Naive thymus-derived CD4-positive, alpha-beta T cell (primary cell): Measurements from ENCODE around the gene TUBG2. TPM values are rescaled to one million over a fixed set of nuclear protein-coding genes. Genes with fewer than 3 reads are reported as not detected.

ENCODE experiments used
- ATAC-seq: fragments of 150-1000 bp; cut with Tn5 transposase; 2 replicates; pipeline ENCODE4 v1.10.0; 2021; ENCODE audit warnings: mild to moderate bottlenecking, moderate library complexity
- CTCF ChIA-PET: fragments of 350-600 bp; sonication (Branson Sonifier 250); formaldehyde crosslinking; loops from one replicate; lab custom pipeline; 2021; ENCODE audit warnings: antibody characterized with exemption; lab: Charles Lee
- POLR2A ChIA-PET: fragments of 350-600 bp; sonication (Branson Sonifier 250); formaldehyde crosslinking; loops from one replicate; lab custom pipeline; 2021; ENCODE audit warnings: antibody characterized with exemption, inconsistent platforms; lab: Charles Lee
- DNase-seq, 9 donors: peaks; one replicate each; pipeline versions ENCODE4 v3.0.0 to v3.0.0-alpha.2; 2020 to 2022; ENCODE audit warnings: mixed read lengths in 1 of 9
- H3K27ac ChIP-seq: one replicate; pipeline ENCODE4 v1.7.0; 2013; ENCODE audit warnings: mild to moderate bottlenecking, low read depth, low read length, moderate library complexity
- H3K27me3 ChIP-seq, 2 donors: one replicate each; pipeline ENCODE4 v1.7.0; 2013; ENCODE audit warnings: low read length in 2 of 2, mild to moderate bottlenecking in 2 of 2, moderate library complexity in 2 of 2; ENCODE audit not compliant: control insufficient read depth in 2 of 2, insufficient read depth in 2 of 2
- H3K36me3 ChIP-seq, 3 experiments: 1 replicate in 2 of 3; 2 replicates in 1 of 3; pipeline ENCODE4 v1.7.0; 2013; ENCODE audit warnings: low read length in 3 of 3, mild to moderate bottlenecking in 3 of 3, moderate library complexity in 1 of 3; ENCODE audit not compliant: insufficient read depth in 3 of 3, control insufficient read depth in 2 of 3
- H3K4me1 ChIP-seq, 2 donors: one replicate each; pipeline ENCODE4 v1.7.0; 2013; ENCODE audit warnings: low read length in 2 of 2, mild to moderate bottlenecking in 2 of 2, moderate library complexity in 1 of 2; ENCODE audit not compliant: control insufficient read depth in 2 of 2, insufficient read depth in 2 of 2
- H3K4me3 ChIP-seq: 2 replicates; pipeline ENCODE4 v1.7.0; 2013; ENCODE audit warnings: mild to moderate bottlenecking, low read length
- H3K9me3 ChIP-seq, 3 experiments: 1 replicate in 2 of 3; 2 replicates in 1 of 3; pipeline ENCODE4 v1.7.0; 2013; ENCODE audit warnings: low read length in 3 of 3; ENCODE audit not compliant: control insufficient read depth in 2 of 3
- H3K27ac Mint-ChIP-seq, 9 donors: one replicate each; pipeline ENCODE4 v1.8.0; 2020 to 2022; ENCODE audit warnings: mixed read lengths in 9 of 9, mild to moderate bottlenecking in 8 of 9, moderate library complexity in 5 of 9, inconsistent platforms in 2 of 9
- H3K27me3 Mint-ChIP-seq, 5 donors: one replicate each; pipeline ENCODE4 v1.8.0; 2021 to 2022; ENCODE audit warnings: mixed read lengths in 5 of 5, mild to moderate bottlenecking in 1 of 5
- H3K36me3 Mint-ChIP-seq, 5 donors: one replicate each; pipeline ENCODE4 v1.8.0; 2020 to 2022; ENCODE audit warnings: mixed read lengths in 5 of 5, mild to moderate bottlenecking in 3 of 5, inconsistent platforms in 1 of 5
- H3K4me1 Mint-ChIP-seq, 7 donors: one replicate each; pipeline ENCODE4 v1.8.0; 2020 to 2022; ENCODE audit warnings: mixed read lengths in 7 of 7, mild to moderate bottlenecking in 3 of 7, inconsistent platforms in 1 of 7
- H3K4me3 Mint-ChIP-seq, 10 donors: one replicate each; pipeline ENCODE4 v1.8.0; 2020 to 2022; ENCODE audit warnings: mild to moderate bottlenecking in 10 of 10, mixed read lengths in 10 of 10, moderate library complexity in 6 of 10, inconsistent platforms in 2 of 10
- H3K9me3 Mint-ChIP-seq, 11 donors: one replicate each; pipeline ENCODE4 v1.8.0; 2020 to 2022; ENCODE audit warnings: mixed read lengths in 11 of 11, mild to moderate bottlenecking in 4 of 11, inconsistent platforms in 1 of 11, moderate library complexity in 1 of 11
- intact Hi-C, 2 donors: fragments of 100-400 bp; cut with micrococcal nuclease; formaldehyde crosslinking; loops; one replicate each; pipeline ENCODE4 v1.15.1; 2023
- polyA plus RNA-seq, 2 donors: library from polyadenylated mRNA; unstranded; fragments of 300-500 nt; fragmentation: Illumina TruSeq; gene quantifications; one replicate each; pipeline ENCODE4 v1.2.3, GENCODE V29; 2021
- total RNA-seq, 6 experiments: library from RNA in 5 of 6; stranded (reverse) in 5 of 6; gene quantifications; 1 replicate in 5 of 6; 2 replicates in 1 of 6; pipeline ENCODE4 v1.2.3 and lab custom pipeline; 2021 to 2026

The TUBG2 gene
- total and polyA plus RNA-seq, 7 experiments from 2014 or later, result 4.9 to 20.3 (median 10.4) TPM

- intact Hi-C loops, result loop anchor here (1.0 to 10.0 kb wide), 10 partner anchors 67 to 747 kb away; partner anchors contain the start of genes BECN1 (in 1 of the 2), EZH1 (in 1 of the 2), NAGLU (in 1 of the 2) and ODAD4 (in 1 of the 2)
- Histone ChIP-seq H3K27me3 (peaks cover 5 to 21% of the 10 kb centered on the region in 2 donors), H3K4me1 (peaks cover 51 to 60% of the 10 kb centered on the region in 2 donors), H3K27ac (peak overlapping the region; percentile 64), H3K9me3 (no peaks in the 10 kb centered on the region), H3K36me3 (no peaks in the 10 kb centered on the region), H3K4me3 (peak overlapping the region; percentile 73)
- Mint-ChIP-seq H3K27ac (peak overlapping the region; percentile 21 to 95 (median 81)), H3K9me3 (peaks cover 0 to 8% (median 0%) of the 10 kb centered on the region in 11 donors), H3K27me3 (peaks cover 35 to 48% (median 38%) of the 10 kb centered on the region in 5 donors), H3K4me1 (peaks cover 26 to 67% (median 58%) of the 10 kb centered on the region in 7 donors), H3K4me3 (peak overlapping the region; percentile 79 to 94 (median 89)), H3K36me3 (no peaks in the 10 kb centered on the region)
- DNase-seq (peak; percentile 51 to 85 (median 59)), ATAC-seq (peak; percentile 44)
- CTCF ChIA-PET, result interaction anchor here (0.6 to 3.6 kb wide), 4 partner anchors 69 to 99 kb away, joined by 3 to 30 read pairs (median 4); partner anchors contain the start of genes RETREG3 and TUBG1
- POLR2A ChIA-PET, result interaction anchor here (0.6 to 1.4 kb wide), 7 partner anchors 10 to 683 kb away, joined by 3 to 5 read pairs (median 3); partner anchors contain the start of genes GHDC and STAT3
Measured at GRCh38 chr17:42677921-42678781, 19.1 kb downstream of the TUBG2 start.

- peak in 5 of 9 donors; percentile 14 to 55 (median 33) for DNase-seq
- peaks cover 0 to 8% (median 0%) of the 10 kb centered on the region in 11 donors for H3K9me3 Mint-ChIP-seq
- H3K27me3 Mint-ChIP-seq, result peaks cover 38 to 52% (median 42%) of the 10 kb centered on the region in 5 donors
- peaks cover 30 to 71% (median 62%) of the 10 kb centered on the region in 7 donors for H3K4me1 Mint-ChIP-seq
- peak overlapping the region; percentile 79 to 94 (median 88) for H3K4me3 Mint-ChIP-seq
- no peaks in the 10 kb centered on the region for H3K36me3 ChIP-seq
- POLR2A ChIA-PET, result interaction anchor here (0.7 to 2.4 kb wide), 8 partner anchors 11 to 290 kb away, joined by 3 to 17 read pairs (median 3); partner anchors contain the start of genes PSMC3IP, RETREG3, STAT3 and TUBG1
- H3K27ac ChIP-seq, result peak overlapping the region; percentile 54
- peaks cover 51 to 60% of the 10 kb centered on the region in 2 donors for H3K4me1 ChIP-seq
- H3K27ac Mint-ChIP-seq, result peak overlapping the region in 8 of 9 donors; percentile 36 to 95 (median 50)
- peaks cover 5 to 21% of the 10 kb centered on the region in 2 donors for H3K27me3 ChIP-seq
- CTCF ChIA-PET, result interaction anchor here (1.0 to 3.6 kb wide), 3 partner anchors 39 to 100 kb away, joined by 3 to 30 read pairs (median 4); partner anchors contain the start of genes RETREG3 and TUBG1
- peak overlapping the region; percentile 73 for H3K4me3 ChIP-seq
- ATAC-seq, result no peak
- intact Hi-C loops, result loop anchor here (1.0 to 10.0 kb wide), 12 partner anchors 9 to 748 kb away; partner anchors contain the start of genes BECN1 (in 1 of the 2), COASY (in 1 of the 2), EZH1 (in 1 of the 2) and NAGLU (in 1 of the 2)
- no peaks in the 10 kb centered on the region for H3K9me3 ChIP-seq
- no peaks in the 10 kb centered on the region for H3K36me3 Mint-ChIP-seq
Measured at GRCh38 chr17:42678951-42679491, 19.9 kb downstream of the TUBG2 start.

GRCh38 chr17:42679492-42680330 is 20.6 kb downstream of the TUBG2 start:
- peak overlapping the region; percentile 60 for H3K4me3 ChIP-seq
- peak overlapping the region; percentile 54 for H3K27ac ChIP-seq
- Mint-ChIP-seq H3K36me3 (no peaks in the 10 kb centered on the region), H3K4me3 (peak overlapping the region; percentile 79 to 94 (median 88)), H3K27ac (peak overlapping the region; percentile 34 to 87 (median 53)), H3K4me1 (peaks cover 30 to 64% (median 55%) of the 10 kb centered on the region in 7 donors), H3K9me3 (peaks cover 0 to 9% (median 0%) of the 10 kb centered on the region in 11 donors), H3K27me3 (peaks cover 31 to 51% (median 35%) of the 10 kb centered on the region in 5 donors)
- DNase-seq, result peak; percentile 54 to 78 (median 75)
- peaks cover 51 to 53% of the 10 kb centered on the region in 2 donors for H3K4me1 ChIP-seq
- CTCF ChIA-PET, result interaction anchor here (0.6 to 3.6 kb wide), 4 partner anchors 39 to 101 kb away, joined by 3 to 30 read pairs (median 4); partner anchors contain the start of genes RETREG3 and TUBG1
- intact Hi-C loops, result loop anchor here (1.0 to 10.0 kb wide), 12 partner anchors 9 to 749 kb away; partner anchors contain the start of genes BECN1 (in 1 of the 2), COASY (in 1 of the 2), EZH1 (in 1 of the 2) and NAGLU (in 1 of the 2)
- POLR2A ChIA-PET, result interaction anchor here (0.7 to 2.4 kb wide), 8 partner anchors 11 to 291 kb away, joined by 3 to 17 read pairs (median 4); partner anchors contain the start of genes PSMC3IP, RETREG3, STAT3 and TUBG1
- peaks cover 5 to 14% of the 10 kb centered on the region in 2 donors for H3K27me3 ChIP-seq
- no peaks in the 10 kb centered on the region for H3K36me3 ChIP-seq
- no peaks in the 10 kb centered on the region for H3K9me3 ChIP-seq
- peak; percentile 63 for ATAC-seq

GRCh38 chr17:42680331-42680808 is 21.3 kb downstream of the TUBG2 start:
- H3K27ac ChIP-seq, result no peak overlapping the region

GRCh38 chr17:42681976-42682721 is 23.1 kb downstream of the TUBG2 start, which contains the start of gene CNTNAP1:
Gene CNTNAP1 (plus strand): TSS chr17:42682531. CDS start chr17:42682830, 299 bp downstream.
- H3K4me1 Mint-ChIP-seq, result peaks cover 30 to 56% (median 48%) of the 10 kb centered on the region in 7 donors
- H3K27me3 ChIP-seq, result peaks cover 4 to 5% of the 10 kb centered on the region in 2 donors
- peaks cover 0 to 11% (median 0%) of the 10 kb centered on the region in 11 donors for H3K9me3 Mint-ChIP-seq
- peaks cover 23 to 42% (median 29%) of the 10 kb centered on the region in 5 donors for H3K27me3 Mint-ChIP-seq
- H3K4me1 ChIP-seq, result peaks cover 35 to 44% of the 10 kb centered on the region in 2 donors
- H3K36me3 Mint-ChIP-seq, result peaks cover 0 to 6% (median 0%) of the 10 kb centered on the region in 5 donors
- H3K27ac Mint-ChIP-seq, result peak within 1 kb of the TSS in 3 of 9 donors; percentile 9 to 51 (median 46)
- H3K4me3 ChIP-seq, result peak within 1 kb of the TSS; percentile 27
- CTCF ChIA-PET, result no interaction called here
- H3K9me3 ChIP-seq, result no peaks in the 10 kb centered on the region
- H3K36me3 ChIP-seq, result no peaks in the 10 kb centered on the region
- intact Hi-C loops, result no loop called here
- H3K27ac ChIP-seq, result no peak within 1 kb of the TSS
- peak within 1 kb of the TSS; percentile 55 to 94 (median 69) for H3K4me3 Mint-ChIP-seq
- ATAC-seq (no peak), DNase-seq (peak in 1 of 9 donors; percentile 49)
- POLR2A ChIA-PET, result no interaction called here

More at GRCh38 chr17:42680331-42680808, 21.3 kb downstream of the TUBG2 start:
- Mint-ChIP-seq H3K27me3 (peaks cover 28 to 48% (median 32%) of the 10 kb centered on the region in 5 donors), H3K9me3 (peaks cover 0 to 10% (median 0%) of the 10 kb centered on the region in 11 donors), H3K4me3 (peak overlapping the region; percentile 29 to 94 (median 70)), H3K36me3 (no peaks in the 10 kb centered on the region), H3K4me1 (peaks cover 30 to 61% (median 51%) of the 10 kb centered on the region in 7 donors), H3K27ac (peak overlapping the region in 5 of 9 donors; percentile 18 to 87 (median 69))
- CTCF ChIA-PET, result interaction anchor here (0.6 to 3.6 kb wide), 2 partner anchors 72 to 101 kb away, joined by 3 to 30 read pairs; no protein-coding TSS in a partner anchor
- POLR2A ChIA-PET, result interaction anchor here (0.8 to 2.4 kb wide), 3 partner anchors 10 to 103 kb away, joined by 5 to 17 read pairs (median 12); partner anchors contain the start of genes PSMC3IP, RETREG3 and TUBG1
- Histone ChIP-seq H3K4me3 (peak overlapping the region; percentile 60), H3K27me3 (peaks cover 5 to 12% of the 10 kb centered on the region in 2 donors), H3K36me3 (no peaks in the 10 kb centered on the region), H3K9me3 (no peaks in the 10 kb centered on the region), H3K4me1 (peaks cover 50 to 51% of the 10 kb centered on the region in 2 donors)
- intact Hi-C loops, result no loop called here
- ATAC-seq (no peak), DNase-seq (no peak)
